HG03342 (cell line): ENCODE results near the gene NUTM2G.
"Not testable (repeated sequence)": the region's sequence is repeated elsewhere in the genome, so short reads cannot be mapped to it uniquely, and the experiment has no call there.

ENCODE experiments used
- ATAC-seq: cut with Tn5 transposase; IDR thresholded peaks from one replicate; pipeline ENCODE4 v1.9.1; 2021; ENCODE audit warnings: mild to moderate bottlenecking, moderate library complexity; ENCODE audit not compliant: unreplicated experiment

The NUTM2G gene, protein sequence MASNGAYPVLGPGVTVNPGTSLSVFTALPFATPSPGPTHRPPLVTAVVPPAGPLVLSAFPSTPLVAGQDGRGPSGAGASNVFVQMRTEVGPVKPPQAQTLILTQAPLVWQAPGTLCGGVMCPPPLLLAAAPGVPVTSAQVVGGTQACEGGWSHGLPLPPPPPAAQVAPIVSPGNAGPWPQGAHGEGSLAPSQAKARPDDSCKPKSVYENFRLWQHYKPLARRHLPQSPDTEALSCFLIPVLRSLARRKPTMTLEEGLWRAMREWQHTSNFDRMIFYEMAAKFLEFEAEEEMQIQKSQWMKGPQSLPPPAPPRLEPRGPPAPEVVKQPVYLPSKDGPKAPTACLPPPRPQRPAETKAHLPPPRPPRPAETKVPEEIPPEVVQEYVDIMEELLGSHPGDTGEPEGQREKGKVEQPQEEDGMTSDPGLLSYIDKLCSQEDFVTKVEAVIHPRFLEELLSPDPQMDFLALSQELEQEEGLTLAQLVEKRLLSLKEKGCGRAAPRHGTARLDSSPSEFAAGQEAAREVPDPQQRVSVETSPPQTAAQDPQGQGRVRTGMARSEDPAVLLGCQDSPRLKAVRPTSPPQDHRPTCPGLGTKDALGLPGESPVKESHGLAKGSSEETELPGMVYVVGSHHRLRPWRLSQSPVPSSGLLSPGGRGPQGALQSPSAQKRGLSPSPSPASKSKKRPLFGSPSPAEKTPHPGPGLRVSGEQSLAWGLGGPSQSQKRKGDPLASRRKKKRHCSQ

GRCh38 chr9:96928543-96928942, at the start of gene NUTM2G:
TSS of gene NUTM2G (plus strand) at chr9:96928843. CDS start at chr9:96929025, 182 bp downstream.
- ATAC-seq = not testable (repeated sequence)

- ATAC-seq = no peak
Observed at GRCh38 chr9:96883922-96884321, 44.7 kb upstream of the NUTM2G start.

- ATAC-seq = no peak
Observed at GRCh38 chr9:96884443-96884842, 44.2 kb upstream of the NUTM2G start.

DNA sequence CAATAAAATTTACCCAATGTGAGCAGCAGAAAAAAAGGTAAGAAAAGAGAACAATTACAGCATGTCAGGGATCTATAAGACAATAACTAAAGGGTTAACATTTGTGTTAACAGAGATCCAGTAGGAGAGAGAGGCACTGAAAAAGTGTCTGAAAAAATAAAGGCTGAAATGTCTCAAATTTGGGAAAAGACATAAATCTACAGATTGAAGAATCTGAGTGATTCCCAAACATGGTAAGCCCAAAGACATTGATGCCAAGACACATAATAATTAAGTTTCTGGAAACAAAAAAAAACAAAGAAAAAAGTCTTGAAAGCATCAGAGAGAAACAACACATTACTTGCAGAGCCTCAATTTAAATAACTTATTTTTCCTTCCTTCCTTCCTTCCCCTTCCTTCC, 43.2 kb upstream of the NUTM2G start:
- no peak for ATAC-seq

DNA sequence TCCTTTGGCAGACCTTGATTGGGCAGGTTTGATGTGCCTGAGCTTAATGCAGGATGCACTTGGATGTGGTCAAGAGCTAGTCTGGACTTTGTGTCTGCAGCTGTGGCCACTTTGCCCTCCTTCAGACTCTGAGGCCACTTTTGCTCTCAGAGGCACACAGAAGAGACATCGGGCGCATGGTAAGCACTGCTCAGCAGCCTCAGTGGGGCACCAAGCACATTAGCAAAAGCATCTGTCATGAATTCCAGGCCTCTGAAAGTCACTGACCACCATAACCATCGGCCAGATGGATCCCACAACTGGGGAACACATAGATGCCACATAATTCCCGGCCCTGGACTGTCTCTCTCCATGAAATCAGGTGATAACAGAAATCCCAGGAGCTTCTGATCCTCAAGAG, 40.1 kb upstream of the NUTM2G start:
- ATAC-seq = no peak

DNA sequence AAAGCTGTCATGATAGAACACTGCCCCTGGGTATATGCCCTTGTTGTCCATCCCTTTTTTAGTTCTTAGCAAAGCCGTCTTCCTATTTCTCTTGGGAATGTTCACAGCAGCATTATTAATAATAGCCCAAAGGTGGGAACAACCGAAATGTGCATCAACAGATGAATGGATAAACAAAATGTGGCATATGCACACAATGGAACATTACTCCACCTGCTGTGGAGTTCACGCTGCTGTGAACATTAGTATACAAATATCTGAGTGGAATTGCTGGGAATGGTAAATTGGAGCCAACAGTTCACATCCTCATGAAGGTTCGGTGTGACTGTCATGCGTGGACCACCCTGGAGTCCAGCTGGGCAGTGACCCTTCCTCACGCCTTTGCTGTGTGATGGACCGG, 36.5 kb upstream of the NUTM2G start:
- ATAC-seq = no peak

DNA sequence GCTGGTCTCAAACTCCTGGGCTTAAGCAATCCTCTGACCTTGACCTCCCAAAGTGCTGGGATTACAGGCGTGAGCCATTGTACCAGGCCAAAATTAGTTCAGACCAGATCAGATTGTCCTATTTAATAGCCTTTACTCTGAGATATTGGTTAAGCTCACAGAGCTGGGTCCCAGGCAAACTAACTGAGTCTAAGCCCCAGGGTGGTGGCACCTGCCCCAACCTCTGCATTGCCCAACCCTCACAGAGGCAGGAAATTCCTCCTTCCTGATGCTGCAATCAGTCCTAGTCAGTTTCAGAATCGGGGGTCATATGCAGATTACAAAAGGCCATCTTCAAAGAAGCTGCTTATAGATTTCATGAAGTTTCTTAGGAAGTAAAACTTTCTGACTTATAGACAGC, 28.6 kb upstream of the NUTM2G start:
- ATAC-seq = not testable (repeated sequence)

- ATAC-seq = not testable (repeated sequence)
Observed at GRCh38 chr9:96904947-96905722, 23.5 kb upstream of the NUTM2G start.

DNA sequence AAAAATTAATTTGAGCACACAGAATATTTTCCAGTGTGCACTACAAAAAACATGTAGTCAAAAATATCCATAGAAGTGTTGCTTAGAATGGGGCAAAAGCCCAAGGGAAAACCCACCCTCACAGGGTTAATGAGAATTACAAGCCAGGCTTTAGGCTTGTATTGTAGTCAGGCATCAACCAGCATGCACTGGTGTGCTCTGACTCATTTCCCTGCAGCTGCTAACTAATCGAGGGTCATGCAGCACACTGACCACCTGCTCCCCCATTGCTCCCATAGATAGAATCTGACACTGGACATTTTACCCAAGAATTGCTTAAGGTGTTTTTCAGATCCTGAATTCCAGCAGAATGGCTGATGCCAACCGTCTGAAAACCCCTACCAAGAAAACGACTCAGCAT, 20.2 kb upstream of the NUTM2G start:
- not testable (repeated sequence) for ATAC-seq

DNA sequence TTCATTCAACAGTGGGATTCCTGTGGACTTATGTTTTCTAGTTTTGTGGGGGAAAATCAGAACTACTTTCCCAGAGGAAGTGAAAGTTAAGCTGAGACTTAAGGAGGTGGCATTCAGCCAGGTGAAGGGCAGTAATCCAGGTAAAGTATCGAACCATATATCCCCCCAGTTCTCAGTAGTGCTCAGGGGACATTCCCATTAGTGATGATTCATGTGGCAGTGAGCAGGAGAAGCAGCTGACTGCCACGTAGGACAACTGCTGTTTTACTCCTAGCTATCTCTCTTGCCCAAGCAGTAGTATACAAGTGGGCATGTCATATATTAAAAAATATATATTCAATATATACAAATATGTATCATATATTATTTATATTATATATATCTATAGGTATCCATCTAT, 13.1 kb upstream of the NUTM2G start:
- ATAC-seq = not testable (repeated sequence)

DNA sequence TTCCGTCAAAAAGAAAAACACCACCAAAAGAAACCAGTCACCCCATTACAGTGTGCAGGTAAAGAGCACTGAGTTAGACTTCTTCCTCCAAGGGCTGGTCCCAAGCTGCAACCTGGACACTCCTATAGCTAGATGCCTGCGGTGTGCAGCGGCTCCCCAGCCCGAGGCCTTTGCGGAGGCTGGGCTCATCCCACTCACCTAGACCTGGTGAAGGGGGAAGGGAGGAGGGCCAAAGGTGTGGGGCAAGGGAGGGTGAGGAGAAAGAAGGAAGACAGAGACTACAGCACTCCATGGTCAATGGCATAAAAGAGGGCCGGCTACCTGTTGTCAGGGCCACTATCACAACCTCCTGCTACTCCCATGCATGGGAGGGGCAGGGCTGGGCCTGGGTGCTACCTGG, 12.1 kb upstream of the NUTM2G start:
- ATAC-seq = not testable (repeated sequence)

DNA sequence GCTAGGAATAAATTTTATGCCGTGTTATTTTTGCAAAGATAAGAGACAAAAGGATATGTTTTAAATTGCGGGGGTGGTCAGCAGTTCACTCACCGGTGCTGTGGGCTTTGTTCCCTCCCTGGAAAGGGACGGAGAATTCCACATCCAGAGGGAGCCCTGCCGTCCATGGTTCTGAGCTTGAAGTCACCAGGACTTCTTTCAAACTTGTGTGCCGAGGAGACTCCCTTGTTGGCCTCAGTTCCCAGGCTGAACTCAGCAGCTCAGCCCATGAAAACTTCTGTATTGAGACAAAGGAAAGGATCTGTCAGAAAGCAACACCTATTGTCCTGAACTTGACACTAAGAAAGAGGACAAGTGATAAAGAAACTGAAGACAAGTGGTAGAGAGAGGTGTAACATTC, 10.1 kb upstream of the NUTM2G start:
- not testable (repeated sequence) for ATAC-seq

DNA sequence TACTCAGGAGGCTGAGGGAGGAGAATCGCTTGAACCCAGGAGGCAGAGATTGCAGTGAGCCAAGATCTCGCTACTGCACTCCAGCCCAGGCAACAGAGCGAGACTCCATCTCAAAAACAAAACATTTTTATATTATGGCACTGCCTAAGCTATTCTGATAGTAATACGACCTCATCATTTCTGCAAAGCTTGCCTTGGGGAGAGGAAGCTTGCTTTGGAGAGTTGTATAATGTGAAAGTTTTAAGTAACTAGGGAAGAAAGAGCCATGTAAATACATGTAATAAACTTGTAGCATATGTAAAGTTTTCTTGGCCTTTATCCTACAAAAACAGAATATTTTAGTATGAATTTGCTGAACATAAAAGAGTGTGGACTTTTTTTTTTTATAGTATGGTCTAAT, 7.8 kb upstream of the NUTM2G start:
- ATAC-seq = not testable (repeated sequence)

- not testable (repeated sequence) for ATAC-seq
Observed at GRCh38 chr9:96925587-96925986, 3.1 kb upstream of the NUTM2G start.

DNA sequence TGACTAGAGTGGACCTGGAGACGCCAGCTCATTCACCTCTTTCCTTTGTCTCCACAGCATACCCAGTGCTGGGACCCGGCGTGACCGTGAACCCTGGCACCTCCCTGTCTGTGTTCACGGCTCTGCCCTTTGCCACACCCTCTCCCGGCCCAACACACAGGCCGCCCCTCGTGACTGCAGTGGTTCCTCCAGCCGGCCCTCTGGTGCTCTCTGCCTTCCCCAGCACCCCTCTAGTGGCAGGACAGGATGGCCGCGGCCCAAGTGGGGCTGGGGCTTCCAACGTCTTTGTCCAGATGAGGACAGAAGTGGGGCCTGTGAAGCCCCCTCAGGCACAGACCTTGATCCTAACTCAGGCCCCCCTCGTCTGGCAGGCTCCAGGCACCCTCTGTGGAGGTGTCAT, 3.0 kb downstream of the NUTM2G start:
- not testable (repeated sequence) for ATAC-seq

GRCh38 chr9:96934097-96934496, 5.5 kb downstream of the NUTM2G start:
- not testable (repeated sequence) for ATAC-seq

DNA sequence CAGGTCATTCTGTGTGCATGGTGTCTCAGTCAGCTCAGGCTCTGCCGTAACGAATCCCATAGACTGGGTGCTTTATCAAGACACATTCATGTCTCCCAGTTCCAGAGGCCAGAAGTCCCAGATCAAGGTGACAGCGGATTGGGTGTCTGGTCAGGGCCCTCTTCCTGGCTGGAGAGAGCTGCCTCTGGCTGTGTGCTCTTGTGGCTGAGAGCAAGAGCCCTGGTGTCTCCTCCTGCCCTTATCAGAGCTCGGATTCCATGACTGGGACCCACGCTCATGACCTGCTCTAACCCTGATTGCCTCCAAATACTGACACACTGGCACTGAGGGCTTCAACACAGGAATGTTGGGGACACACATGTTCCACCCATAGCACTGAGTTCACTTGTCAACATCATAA, 6.1 kb downstream of the NUTM2G start:
- not testable (repeated sequence) for ATAC-seq

DNA sequence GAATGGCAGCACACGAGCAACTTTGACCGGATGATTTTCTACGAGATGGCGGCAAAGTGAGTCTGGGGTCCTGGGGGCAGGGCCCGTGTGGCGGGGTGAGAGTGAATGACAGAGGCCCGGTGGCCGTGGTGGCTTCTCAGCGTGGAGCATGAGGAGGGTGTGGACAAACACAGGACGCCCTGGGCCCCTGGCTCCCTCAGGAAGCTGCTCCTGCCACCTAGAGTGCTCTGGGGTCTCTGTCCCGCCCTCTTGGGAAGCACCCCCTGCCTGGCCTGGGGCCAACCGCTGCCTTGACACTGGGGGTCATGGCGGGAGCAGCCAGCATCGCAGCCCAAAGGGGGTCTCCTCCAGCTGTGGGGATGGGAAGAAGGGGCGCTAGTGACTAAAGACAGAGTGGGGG, 6.8 kb downstream of the NUTM2G start:
- ATAC-seq = not testable (repeated sequence)

DNA sequence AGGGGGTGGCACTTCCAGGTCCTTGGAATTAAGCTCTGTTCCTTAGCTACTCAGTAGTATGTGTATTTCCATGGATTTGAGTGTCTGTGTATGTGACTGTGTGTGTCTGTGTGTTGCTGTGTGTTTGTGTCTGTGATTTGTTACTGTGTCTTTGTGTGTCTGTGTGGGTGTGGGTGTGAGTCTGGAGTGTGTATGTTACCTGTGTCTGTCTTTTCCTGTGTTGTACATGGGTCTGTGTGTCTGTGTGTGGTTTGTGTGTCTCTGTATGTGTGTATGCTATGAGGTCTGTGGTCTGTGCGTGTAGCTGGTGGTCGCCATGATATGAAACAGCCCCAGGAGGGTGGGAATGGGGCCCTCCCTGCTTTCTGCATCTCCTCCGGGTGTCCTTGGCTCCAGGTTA, 8.8 kb downstream of the NUTM2G start:
- ATAC-seq = not testable (repeated sequence)

GRCh38 chr9:96938957-96939665, 10.5 kb downstream of the NUTM2G start:
- not testable (repeated sequence) for ATAC-seq

DNA sequence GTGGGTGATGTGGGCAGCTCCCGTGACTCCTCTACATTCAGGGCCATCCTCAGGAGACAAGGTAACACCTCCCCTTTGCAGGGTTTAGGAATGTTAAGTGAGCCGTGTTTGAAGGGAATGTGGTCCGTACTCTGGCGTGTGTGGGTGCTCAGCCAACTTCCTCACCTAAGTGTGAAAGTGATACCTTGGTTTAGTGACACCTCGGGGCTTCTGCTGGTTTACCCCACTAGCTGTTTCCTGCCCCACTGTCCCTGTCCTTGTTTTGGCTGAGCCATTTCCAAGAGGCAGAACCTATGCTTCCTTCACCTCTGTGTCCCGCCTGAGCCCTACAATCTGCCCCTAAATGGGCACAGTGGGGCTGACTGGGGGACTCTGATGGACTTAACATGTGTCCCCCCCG, 12.3 kb downstream of the NUTM2G start:
- not testable (repeated sequence) for ATAC-seq
